HepG2 (cell line): Measurements from ENCODE around the gene MAN1B1. TPM values are rescaled to one million over a fixed set of nuclear protein-coding genes. Genes with fewer than 3 reads are reported as not detected.
A peak's percentile ranks its signal among the peaks of the same experiment; 100 is the strongest.

ENCODE experiments used
- ARID2 ChIP-seq: sonication (generic); formaldehyde crosslinking; IDR thresholded peaks from 2 replicates; pipeline ENCODE4 v1.8.1; 2022; ENCODE audit warnings: mild to moderate bottlenecking, missing genetic modification reagents, borderline replicate concordance
- BRD4 ChIP-seq: sonication (generic); formaldehyde crosslinking; IDR thresholded peaks from 2 replicates; pipeline ENCODE4 v1.4.0; 2020; ENCODE audit warnings: missing genetic modification reagents
- EEA1 ChIP-seq: sonication (generic); formaldehyde crosslinking; IDR thresholded peaks from 2 replicates; pipeline ENCODE4 v1.5.1; 2020; ENCODE audit warnings: mild to moderate bottlenecking, missing genetic modification reagents, borderline replicate concordance
- EP300 ChIP-seq, 3 experiments: sonication (generic) in 1 of 3; formaldehyde crosslinking in 1 of 3; IDR thresholded peaks; 2 replicates each; pipeline versions ENCODE4 v1.5.1 to v1.6.1; 2011 to 2020; ENCODE audit warnings: low read depth in 2 of 3, low read length in 2 of 3, borderline replicate concordance in 1 of 3, improper control_type of control experiment in 1 of 3, mild to moderate bottlenecking in 1 of 3, missing genetic modification reagents in 1 of 3, moderate library complexity in 1 of 3
- FOXJ3 ChIP-seq: sonication (generic); formaldehyde crosslinking; IDR thresholded peaks from 2 replicates; pipeline ENCODE4 v1.4.0; 2020; ENCODE audit warnings: missing genetic modification reagents, mild to moderate bottlenecking, borderline replicate concordance
- HIVEP1 ChIP-seq: sonication (generic); formaldehyde crosslinking; IDR thresholded peaks from 2 replicates; pipeline ENCODE4 v1.4.0; 2020; ENCODE audit warnings: mild to moderate bottlenecking, missing genetic modification reagents
- POLR2A ChIP-seq, 2 experiments: IDR thresholded peaks; 2 replicates each; pipeline ENCODE4 v1.6.1; 2011; ENCODE audit warnings: low read depth in 2 of 2, low read length in 2 of 2, mild to moderate bottlenecking in 1 of 2, moderate library complexity in 1 of 2; ENCODE audit not compliant: insufficient read depth in 1 of 2
- RARA ChIP-seq: IDR thresholded peaks from 2 replicates; pipeline ENCODE4 v1.6.1; 2016; ENCODE audit warnings: missing genetic modification reagents, missing compliant biosample characterization
- YEATS4 ChIP-seq: sonication (generic); formaldehyde crosslinking; IDR thresholded peaks from 2 replicates; pipeline ENCODE4 v1.4.0; 2020; ENCODE audit warnings: missing genetic modification reagents, borderline replicate concordance
- ZBTB8A ChIP-seq: sonication (generic); formaldehyde crosslinking; IDR thresholded peaks from 2 replicates; pipeline ENCODE4 v1.4.0; 2020; ENCODE audit warnings: mild to moderate bottlenecking, low read depth, missing genetic modification reagents, borderline replicate concordance
- ZMYM2 ChIP-seq: sonication (generic); formaldehyde crosslinking; IDR thresholded peaks from 2 replicates; pipeline ENCODE4 v1.8.0; 2022; ENCODE audit warnings: mild to moderate bottlenecking, missing genetic modification reagents
- ZNF331 ChIP-seq: sonication (generic); formaldehyde crosslinking; IDR thresholded peaks from 2 replicates; pipeline ENCODE4 v1.4.0; 2020; ENCODE audit warnings: missing genetic modification reagents
- ZNF446 ChIP-seq: sonication (generic); formaldehyde crosslinking; IDR thresholded peaks from 2 replicates; pipeline ENCODE4 v1.5.0; 2020; ENCODE audit warnings: mild to moderate bottlenecking, missing genetic modification reagents
- polyA plus RNA-seq, 8 experiments: library from polyadenylated mRNA; depleted of rRNA in 3 of 8; stranded (reverse) in 7 of 8; unstranded in 1 of 8; fragments of >200 nt; fragmentation: Illumina TruSeq in 4 of 8; extraction: Trizol in 4 of 8; gene quantifications; 2 replicates each; pipeline versions ENCODE4 v1.2.1 to v1.2.3, GENCODE V29; 2011 to 2016; ENCODE audit warnings: low read depth in 4 of 8, missing spikeins in 1 of 8, mixed read lengths in 1 of 8; ENCODE audit not compliant: insufficient read depth in 1 of 8
- total RNA-seq, 5 experiments: library from RNA; depleted of rRNA; stranded (reverse); fragments of >200 nt; fragmentation: Illumina TruSeq; extraction: Trizol; gene quantifications; 2 replicates each; pipeline ENCODE4 v1.2.3, GENCODE V29; 2016; ENCODE audit warnings: low read depth in 1 of 5
- TF ChIP-seq, protein P1 (sequence below): sonication (generic); formaldehyde crosslinking; conservative IDR thresholded peaks from 2 replicates; pipeline ENCODE4 v1.4.0; 2020; ENCODE audit warnings: missing genetic modification reagents
- TF ChIP-seq, protein P2 (sequence below): sonication (generic); formaldehyde crosslinking; IDR thresholded peaks from 2 replicates; pipeline ENCODE4 v1.4.0; 2020; ENCODE audit warnings: mild to moderate bottlenecking, missing genetic modification reagents, borderline replicate concordance
- TF ChIP-seq, protein P3 (sequence below): sonication (generic); formaldehyde crosslinking; IDR thresholded peaks from 2 replicates; pipeline ENCODE4 v1.8.0; 2022; ENCODE audit warnings: missing genetic modification reagents, mild to moderate bottlenecking, inconsistent platforms, borderline replicate concordance
- TF ChIP-seq, protein P4 (sequence below): IDR thresholded peaks from 2 replicates; pipeline ENCODE4 v1.6.1; 2016; ENCODE audit warnings: low read depth, borderline replicate concordance
- TF ChIP-seq, protein P5 (sequence below): sonication (generic); formaldehyde crosslinking; IDR thresholded peaks from 2 replicates; pipeline ENCODE4 v1.9.0; 2022; ENCODE audit warnings: missing genetic modification reagents, mild to moderate bottlenecking, borderline replicate concordance
- TF ChIP-seq, protein P6 (sequence below): sonication (generic); formaldehyde crosslinking; IDR thresholded peaks from 2 replicates; pipeline ENCODE4 v1.4.0; 2020; ENCODE audit warnings: missing genetic modification reagents

The MAN1B1 gene
- total and polyA plus RNA-seq, 2 of the 13 experiments (the other 11 are each of a cell fraction or from before 2014, with no cell fraction given) = 48.9 to 59.5 TPM

DNA sequence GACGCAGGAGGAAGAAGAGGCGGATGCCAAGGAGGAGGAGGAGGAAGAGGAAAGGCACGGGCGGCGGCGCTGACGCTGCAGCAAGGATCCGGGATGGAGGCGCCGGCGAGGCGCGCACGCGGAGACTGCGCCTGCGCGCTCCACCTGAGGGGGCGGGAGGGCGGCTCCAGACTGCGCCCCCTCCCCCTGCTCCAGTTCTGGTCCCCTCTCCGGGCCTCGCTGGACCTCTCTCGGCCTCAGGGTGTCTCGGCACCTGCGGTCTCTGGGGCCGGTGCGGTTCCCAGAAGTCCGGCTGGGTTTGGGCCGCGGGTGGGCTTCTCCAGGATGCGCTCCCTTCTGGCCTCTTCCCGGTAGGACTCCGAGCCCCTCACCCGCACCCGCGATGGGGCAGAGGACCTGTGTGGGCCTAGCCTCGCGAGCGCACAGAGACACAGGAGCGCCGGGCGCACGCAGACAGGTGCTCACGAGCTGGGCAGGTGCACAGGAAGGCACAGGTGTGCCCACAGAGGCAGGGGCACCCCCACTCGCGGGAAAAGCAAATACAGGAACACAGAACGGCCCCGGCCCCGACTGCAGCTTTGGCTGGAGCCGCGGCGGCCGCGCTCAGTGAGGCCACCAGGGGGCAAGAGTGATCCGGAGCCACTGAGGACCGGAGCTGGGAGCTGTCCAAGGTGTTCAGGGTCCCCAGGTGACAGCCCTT is 40.5 kb upstream of the MAN1B1 start, which contains the start of gene NPDC1 (continued):
- TF ChIP-seq, protein P1, sequence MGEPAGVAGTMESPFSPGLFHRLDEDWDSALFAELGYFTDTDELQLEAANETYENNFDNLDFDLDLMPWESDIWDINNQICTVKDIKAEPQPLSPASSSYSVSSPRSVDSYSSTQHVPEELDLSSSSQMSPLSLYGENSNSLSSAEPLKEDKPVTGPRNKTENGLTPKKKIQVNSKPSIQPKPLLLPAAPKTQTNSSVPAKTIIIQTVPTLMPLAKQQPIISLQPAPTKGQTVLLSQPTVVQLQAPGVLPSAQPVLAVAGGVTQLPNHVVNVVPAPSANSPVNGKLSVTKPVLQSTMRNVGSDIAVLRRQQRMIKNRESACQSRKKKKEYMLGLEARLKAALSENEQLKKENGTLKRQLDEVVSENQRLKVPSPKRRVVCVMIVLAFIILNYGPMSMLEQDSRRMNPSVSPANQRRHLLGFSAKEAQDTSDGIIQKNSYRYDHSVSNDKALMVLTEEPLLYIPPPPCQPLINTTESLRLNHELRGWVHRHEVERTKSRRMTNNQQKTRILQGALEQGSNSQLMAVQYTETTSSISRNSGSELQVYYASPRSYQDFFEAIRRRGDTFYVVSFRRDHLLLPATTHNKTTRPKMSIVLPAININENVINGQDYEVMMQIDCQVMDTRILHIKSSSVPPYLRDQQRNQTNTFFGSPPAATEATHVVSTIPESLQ (CRISPR knock-in tag) = 0 out of 2 replicates have a peak, but pooled peaks have one; percentile 58
- TF ChIP-seq POLR2A (IDR thresholded peaks at IDR 0.05; ENCODE audit: insufficient read depth in 1 of 2, low read depth in 2 of 2, low read length in 2 of 2) = no peak
- peak; percentile 73; the same call in 1 of the 2 replicates for TF ChIP-seq ARID2
- 0 out of 2 replicates have a peak, but pooled peaks have one; percentile 36 for TF ChIP-seq ZMYM2
- peak; percentile 51 for TF ChIP-seq RARA (CRISPR knock-in tag)
- TF ChIP-seq, protein P2, sequence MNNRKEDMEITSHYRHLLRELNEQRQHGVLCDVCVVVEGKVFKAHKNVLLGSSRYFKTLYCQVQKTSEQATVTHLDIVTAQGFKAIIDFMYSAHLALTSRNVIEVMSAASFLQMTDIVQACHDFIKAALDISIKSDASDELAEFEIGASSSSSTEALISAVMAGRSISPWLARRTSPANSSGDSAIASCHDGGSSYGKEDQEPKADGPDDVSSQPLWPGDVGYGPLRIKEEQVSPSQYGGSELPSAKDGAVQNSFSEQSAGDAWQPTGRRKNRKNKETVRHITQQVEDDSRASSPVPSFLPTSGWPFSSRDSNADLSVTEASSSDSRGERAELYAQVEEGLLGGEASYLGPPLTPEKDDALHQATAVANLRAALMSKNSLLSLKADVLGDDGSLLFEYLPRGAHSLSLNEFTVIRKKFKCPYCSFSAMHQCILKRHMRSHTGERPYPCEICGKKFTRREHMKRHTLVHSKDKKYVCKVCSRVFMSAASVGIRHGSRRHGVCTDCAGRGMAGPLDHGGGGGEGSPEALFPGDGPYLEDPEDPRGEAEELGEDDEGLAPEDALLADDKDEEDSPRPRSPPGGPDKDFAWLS (CRISPR knock-in tag) = no peak
- TF ChIP-seq EP300 (IDR thresholded peaks at IDR 0.05; ENCODE audit: low read depth in 2 of 2, low read length in 2 of 2) = no peak
- TF ChIP-seq EP300 (CRISPR knock-in tag; IDR thresholded peaks at IDR 0.05; ENCODE audit: borderline replicate concordance) = no peak
- peak; percentile 60; the same call in 1 of the 2 replicates for TF ChIP-seq EEA1
- no peak for TF ChIP-seq ZBTB8A (CRISPR knock-in tag)
- TF ChIP-seq, protein P3, sequence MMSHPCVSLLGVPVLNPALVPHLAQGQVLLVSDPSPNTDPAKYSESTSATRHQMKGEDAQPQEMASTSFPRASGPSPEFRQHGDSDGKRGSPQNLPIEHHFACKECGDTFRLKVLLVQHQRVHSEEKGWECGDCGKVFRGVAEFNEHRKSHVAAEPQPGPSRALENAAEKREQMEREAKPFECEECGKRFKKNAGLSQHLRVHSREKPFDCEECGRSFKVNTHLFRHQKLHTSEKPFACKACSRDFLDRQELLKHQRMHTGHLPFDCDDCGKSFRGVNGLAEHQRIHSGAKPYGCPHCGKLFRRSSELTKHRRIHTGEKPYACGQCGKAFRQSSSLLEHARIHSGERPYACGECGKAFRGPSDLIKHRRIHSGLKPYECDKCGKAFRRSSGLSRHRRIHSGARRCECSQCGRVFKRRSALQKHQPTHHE = peak; percentile 48; the same call in 1 of the 2 replicates
- TF ChIP-seq ZNF446 (CRISPR knock-in tag) = no peak; the same call in 1 of the 2 replicates
- TF ChIP-seq, protein P4, sequence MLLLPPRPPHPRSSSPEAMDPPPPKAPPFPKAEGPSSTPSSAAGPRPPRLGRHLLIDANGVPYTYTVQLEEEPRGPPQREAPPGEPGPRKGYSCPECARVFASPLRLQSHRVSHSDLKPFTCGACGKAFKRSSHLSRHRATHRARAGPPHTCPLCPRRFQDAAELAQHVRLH (CRISPR knock-in tag) = peak; percentile 80; the same call in 1 of the 2 replicates
- TF ChIP-seq, protein P5, sequence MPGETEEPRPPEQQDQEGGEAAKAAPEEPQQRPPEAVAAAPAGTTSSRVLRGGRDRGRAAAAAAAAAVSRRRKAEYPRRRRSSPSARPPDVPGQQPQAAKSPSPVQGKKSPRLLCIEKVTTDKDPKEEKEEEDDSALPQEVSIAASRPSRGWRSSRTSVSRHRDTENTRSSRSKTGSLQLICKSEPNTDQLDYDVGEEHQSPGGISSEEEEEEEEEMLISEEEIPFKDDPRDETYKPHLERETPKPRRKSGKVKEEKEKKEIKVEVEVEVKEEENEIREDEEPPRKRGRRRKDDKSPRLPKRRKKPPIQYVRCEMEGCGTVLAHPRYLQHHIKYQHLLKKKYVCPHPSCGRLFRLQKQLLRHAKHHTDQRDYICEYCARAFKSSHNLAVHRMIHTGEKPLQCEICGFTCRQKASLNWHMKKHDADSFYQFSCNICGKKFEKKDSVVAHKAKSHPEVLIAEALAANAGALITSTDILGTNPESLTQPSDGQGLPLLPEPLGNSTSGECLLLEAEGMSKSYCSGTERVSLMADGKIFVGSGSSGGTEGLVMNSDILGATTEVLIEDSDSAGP (CRISPR knock-in tag) = peak; percentile 82
- TF ChIP-seq YEATS4 (CRISPR knock-in tag) = no peak; the same call in 1 of the 2 replicates
- TF ChIP-seq BRD4 (CRISPR knock-in tag) = no peak
- TF ChIP-seq HIVEP1 (CRISPR knock-in tag) = peak; percentile 35
- TF ChIP-seq, protein P6, sequence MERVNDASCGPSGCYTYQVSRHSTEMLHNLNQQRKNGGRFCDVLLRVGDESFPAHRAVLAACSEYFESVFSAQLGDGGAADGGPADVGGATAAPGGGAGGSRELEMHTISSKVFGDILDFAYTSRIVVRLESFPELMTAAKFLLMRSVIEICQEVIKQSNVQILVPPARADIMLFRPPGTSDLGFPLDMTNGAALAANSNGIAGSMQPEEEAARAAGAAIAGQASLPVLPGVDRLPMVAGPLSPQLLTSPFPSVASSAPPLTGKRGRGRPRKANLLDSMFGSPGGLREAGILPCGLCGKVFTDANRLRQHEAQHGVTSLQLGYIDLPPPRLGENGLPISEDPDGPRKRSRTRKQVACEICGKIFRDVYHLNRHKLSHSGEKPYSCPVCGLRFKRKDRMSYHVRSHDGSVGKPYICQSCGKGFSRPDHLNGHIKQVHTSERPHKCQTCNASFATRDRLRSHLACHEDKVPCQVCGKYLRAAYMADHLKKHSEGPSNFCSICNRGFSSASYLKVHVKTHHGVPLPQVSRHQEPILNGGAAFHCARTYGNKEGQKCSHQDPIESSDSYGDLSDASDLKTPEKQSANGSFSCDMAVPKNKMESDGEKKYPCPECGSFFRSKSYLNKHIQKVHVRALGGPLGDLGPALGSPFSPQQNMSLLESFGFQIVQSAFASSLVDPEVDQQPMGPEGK = peak; percentile 54
- 0 out of 2 replicates have a peak, but pooled peaks have one; percentile 21 for TF ChIP-seq FOXJ3 (CRISPR knock-in tag)
- peak; percentile 87 for TF ChIP-seq ZNF331
